Thoracic aorta (tissue), 2 donors: ENCODE measurements around the gene WNT4. TPM values are rescaled to one million over a fixed set of nuclear protein-coding genes. Genes with fewer than 3 reads are reported as not detected.

Source experiments
- ATAC-seq: fragments of 150-250 bp; one replicate; pipeline ENCODE4 v1.8.0; 2017; ENCODE audit warnings: low read depth; ENCODE audit not compliant: insufficient number of reproducible peaks, low FRiP score
- DNase-seq: peaks from one replicate; pipeline ENCODE4 v3.0.0-alpha.2; 2020; ENCODE audit warnings: low spot score
- H3K27ac ChIP-seq, 2 donors: fragments of 200-600 bp; sonication (generic); 1 replicate in 1 of 2; 2 replicates in 1 of 2; pipeline ENCODE4 v1.5.1; 2016; ENCODE audit warnings: mild to moderate bottlenecking in 2 of 2, moderate library complexity in 2 of 2
- H3K27me3 ChIP-seq: fragments of 200-600 bp; sonication (generic); replicated peaks from 2 replicates; pipeline ENCODE4 v1.6.0; 2016; ENCODE audit warnings: mild to moderate bottlenecking; ENCODE audit not compliant: insufficient read depth
- H3K36me3 ChIP-seq: fragments of 200-600 bp; sonication (generic); one replicate; pipeline ENCODE4 v1.5.1; 2016
- H3K4me1 ChIP-seq, 2 donors: fragments of 200-600 bp; sonication (generic); 1 replicate in 1 of 2; 2 replicates in 1 of 2; pipeline versions ENCODE4 v1.5.1 to v1.6.0; 2016; ENCODE audit warnings: low read depth in 2 of 2, mild to moderate bottlenecking in 1 of 2; ENCODE audit not compliant: control insufficient read depth in 1 of 2
- H3K4me3 ChIP-seq: fragments of 200-600 bp; sonication (generic); 2 replicates; pipeline ENCODE4 v1.5.1; 2016; ENCODE audit warnings: mild to moderate bottlenecking
- H3K9me3 ChIP-seq: fragments of 200-600 bp; sonication (generic); 2 replicates; pipeline ENCODE4 v1.5.1; 2016
- total RNA-seq, 2 donors: library from RNA; depleted of rRNA; stranded (reverse); fragments of >200 nt; gene quantifications; one replicate each; pipeline versions ENCODE4 v1.1.0 to v1.2.3, GENCODE V29; 2016
- TF ChIP-seq, protein P1 (sequence below): fragments of 200-600 bp; sonication (generic); IDR thresholded peaks from one replicate; pipeline ENCODE4 v1.5.1; 2019; ENCODE audit warnings: antibody characterized with exemption

Gene WNT4
- total RNA-seq, 2 donors from 2014 or later = not detected

GRCh38 chr1:22108339-22109105 lies 34.4 kb downstream of the WNT4 start:
- no peak overlapping the region for H3K4me3 ChIP-seq
- peaks cover 0 to 15% of the 10 kb centered on the region in 2 donors for H3K4me1 ChIP-seq
- TF ChIP-seq, protein P1, sequence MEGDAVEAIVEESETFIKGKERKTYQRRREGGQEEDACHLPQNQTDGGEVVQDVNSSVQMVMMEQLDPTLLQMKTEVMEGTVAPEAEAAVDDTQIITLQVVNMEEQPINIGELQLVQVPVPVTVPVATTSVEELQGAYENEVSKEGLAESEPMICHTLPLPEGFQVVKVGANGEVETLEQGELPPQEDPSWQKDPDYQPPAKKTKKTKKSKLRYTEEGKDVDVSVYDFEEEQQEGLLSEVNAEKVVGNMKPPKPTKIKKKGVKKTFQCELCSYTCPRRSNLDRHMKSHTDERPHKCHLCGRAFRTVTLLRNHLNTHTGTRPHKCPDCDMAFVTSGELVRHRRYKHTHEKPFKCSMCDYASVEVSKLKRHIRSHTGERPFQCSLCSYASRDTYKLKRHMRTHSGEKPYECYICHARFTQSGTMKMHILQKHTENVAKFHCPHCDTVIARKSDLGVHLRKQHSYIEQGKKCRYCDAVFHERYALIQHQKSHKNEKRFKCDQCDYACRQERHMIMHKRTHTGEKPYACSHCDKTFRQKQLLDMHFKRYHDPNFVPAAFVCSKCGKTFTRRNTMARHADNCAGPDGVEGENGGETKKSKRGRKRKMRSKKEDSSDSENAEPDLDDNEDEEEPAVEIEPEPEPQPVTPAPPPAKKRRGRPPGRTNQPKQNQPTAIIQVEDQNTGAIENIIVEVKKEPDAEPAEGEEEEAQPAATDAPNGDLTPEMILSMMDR = no peak
- ATAC-seq (no peak), DNase-seq (no peak)
- H3K36me3 ChIP-seq = peaks cover 4% of the 10 kb centered on the region
- no peak overlapping the region for H3K27ac ChIP-seq
- no peaks in the 10 kb centered on the region for H3K27me3 ChIP-seq
- no peaks in the 10 kb centered on the region for H3K9me3 ChIP-seq

DNA sequence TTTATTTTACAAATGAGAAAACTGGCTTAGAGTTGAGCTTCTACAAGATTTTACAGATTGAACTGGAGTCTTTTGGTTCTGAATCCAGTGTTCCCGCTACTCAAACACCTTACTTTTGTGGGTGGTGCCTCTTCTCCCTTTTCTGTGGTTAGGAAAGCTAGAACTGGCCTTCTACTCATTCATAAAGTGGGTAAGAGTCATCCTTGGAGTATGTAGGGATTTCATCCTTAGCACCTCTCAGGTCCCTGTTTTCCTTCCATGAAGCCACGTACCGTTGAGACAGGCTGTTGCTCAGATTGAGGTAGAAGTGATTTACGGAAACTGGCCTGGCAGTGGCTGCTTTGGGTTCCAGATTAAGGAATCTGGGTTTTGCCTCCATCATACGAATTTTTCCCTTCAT lies 35.8 kb downstream of the WNT4 start:
- Histone ChIP-seq H3K36me3 (no peaks in the 10 kb centered on the region), H3K4me1 (peaks cover 0 to 15% of the 10 kb centered on the region in 2 donors), H3K27me3 (no peaks in the 10 kb centered on the region), H3K27ac (no peak overlapping the region), H3K9me3 (no peaks in the 10 kb centered on the region), H3K4me3 (no peak overlapping the region)
- ATAC-seq (no peak), DNase-seq (no peak)
- TF ChIP-seq, protein P1 = no peak

DNA sequence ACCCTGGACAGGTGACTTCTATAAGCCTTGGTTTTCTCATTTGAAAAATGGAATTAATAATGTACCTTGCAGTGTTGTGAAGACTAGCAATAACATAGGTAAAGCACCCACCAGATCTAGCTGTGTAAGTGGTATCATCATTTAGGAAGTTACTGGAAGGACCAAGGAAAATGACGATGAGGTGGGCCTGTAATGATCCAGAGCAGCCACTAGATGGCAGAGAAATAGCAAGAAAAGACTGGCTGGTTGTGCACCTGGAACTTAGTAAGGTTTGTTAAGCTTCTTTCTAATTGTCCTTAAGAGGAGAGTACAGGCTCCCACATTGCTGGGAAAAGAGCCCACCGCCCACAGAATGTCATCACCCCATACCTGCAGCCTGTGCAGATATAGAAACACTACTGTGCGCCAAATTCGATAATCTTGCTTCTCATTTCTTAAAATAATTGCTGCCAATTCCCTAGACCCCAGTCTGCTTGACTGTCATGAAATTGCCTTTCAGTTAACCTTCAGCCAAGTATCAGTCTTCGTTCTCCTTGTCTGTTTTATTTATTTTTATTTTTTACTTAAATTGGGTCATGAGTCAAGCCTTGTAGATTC lies 37.2 kb downstream of the WNT4 start:
- Histone ChIP-seq H3K9me3 (no peaks in the 10 kb centered on the region), H3K36me3 (no peaks in the 10 kb centered on the region), H3K27me3 (no peaks in the 10 kb centered on the region), H3K4me1 (peaks cover 0 to 5% of the 10 kb centered on the region in 2 donors), H3K4me3 (no peak overlapping the region), H3K27ac (no peak overlapping the region)
- ATAC-seq = no peak
- no peak for DNase-seq
- TF ChIP-seq, protein P1 = peak; percentile 83

DNA sequence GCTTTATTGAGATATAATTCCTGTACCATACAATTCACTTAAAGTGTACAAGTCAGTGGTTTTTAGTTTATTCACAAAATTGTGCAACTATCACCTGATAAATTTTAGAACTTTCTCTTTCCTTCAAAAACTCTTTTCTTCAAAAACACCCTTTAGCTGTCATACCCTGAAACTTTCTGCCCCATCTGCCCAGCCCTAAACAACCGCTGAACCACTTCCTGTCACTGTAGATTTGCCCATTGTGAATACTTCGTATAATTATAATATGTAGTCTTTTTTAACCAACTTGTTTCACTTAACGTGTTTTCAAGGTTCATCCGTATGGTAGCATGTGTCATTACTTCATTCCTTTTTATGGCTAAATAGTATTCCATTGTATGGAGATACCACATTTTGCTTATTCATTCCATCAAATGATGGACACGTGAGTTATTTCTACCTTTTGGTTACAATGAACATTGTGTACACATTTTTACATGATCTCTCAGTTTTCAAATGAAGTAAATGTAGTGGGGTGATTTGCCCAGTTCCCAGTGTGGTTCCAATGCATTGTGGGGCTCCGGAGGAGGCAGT lies 37.9 kb downstream of the WNT4 start:
- no peaks in the 10 kb centered on the region for H3K9me3 ChIP-seq
- no peaks in the 10 kb centered on the region for H3K27me3 ChIP-seq
- no peaks in the 10 kb centered on the region for H3K36me3 ChIP-seq
- no peak for DNase-seq
- no peak overlapping the region for H3K27ac ChIP-seq
- ATAC-seq = no peak
- TF ChIP-seq, protein P1 = no peak
- peaks cover 0 to 5% of the 10 kb centered on the region in 2 donors for H3K4me1 ChIP-seq
- H3K4me3 ChIP-seq = no peak overlapping the region

- no peak overlapping the region for H3K27ac ChIP-seq
- H3K27me3 ChIP-seq = no peaks in the 10 kb centered on the region
- no peaks in the 10 kb centered on the region for H3K9me3 ChIP-seq
- no peak for ATAC-seq
- no peak overlapping the region for H3K4me3 ChIP-seq
- DNase-seq = no peak
- H3K36me3 ChIP-seq = peaks cover 4% of the 10 kb centered on the region
- TF ChIP-seq, protein P1 = no peak
- peaks cover 0 to 5% of the 10 kb centered on the region in 2 donors for H3K4me1 ChIP-seq
These were observed 38.8 kb downstream of the WNT4 start for GRCh38 chr1:22104094-22104493.
